ENCODE results near the gene FOXR1. TPM values are rescaled to one million over a fixed set of nuclear protein-coding genes. Genes with fewer than 3 reads are reported as not detected.
A peak's percentile ranks its signal among the peaks of the same experiment; 100 is the strongest.

FOXR1 gene
- total RNA-seq: not detected

- TF ChIP-seq POLR2A (IDR thresholded peaks at IDR 0.05): no peak
- no peak for TF ChIP-seq POLR2AphosphoS5 (IDR thresholded peaks at IDR 0.05)
- no peak for TF ChIP-seq CTCF (IDR thresholded peaks at IDR 0.05)
- no peak for TF ChIP-seq EP300 (IDR thresholded peaks at IDR 0.05)
- Histone ChIP-seq H3K27ac (no peak within 1 kb of the TSS), H3K4me3 (no peak within 1 kb of the TSS), H3K9me3 (no peaks in the 10 kb centered on the region), H3K36me3 (no peaks in the 10 kb centered on the region), H3K4me1 (no peaks in the 10 kb centered on the region), H3K27me3 (peaks cover 8% of the 10 kb centered on the region)
- DNase-seq (ENCODE audit: low spot score in 2 of 2): no peak
- WGBS: 53% methylated on average over 6 of the region's 33 CpGs
Observed at GRCh38 chr11:118971646-118972045, at the start of gene FOXR1. TSS of gene FOXR1 (plus strand) at chr11:118971761. CDS start at chr11:118971932, 171 bp downstream.

DNA sequence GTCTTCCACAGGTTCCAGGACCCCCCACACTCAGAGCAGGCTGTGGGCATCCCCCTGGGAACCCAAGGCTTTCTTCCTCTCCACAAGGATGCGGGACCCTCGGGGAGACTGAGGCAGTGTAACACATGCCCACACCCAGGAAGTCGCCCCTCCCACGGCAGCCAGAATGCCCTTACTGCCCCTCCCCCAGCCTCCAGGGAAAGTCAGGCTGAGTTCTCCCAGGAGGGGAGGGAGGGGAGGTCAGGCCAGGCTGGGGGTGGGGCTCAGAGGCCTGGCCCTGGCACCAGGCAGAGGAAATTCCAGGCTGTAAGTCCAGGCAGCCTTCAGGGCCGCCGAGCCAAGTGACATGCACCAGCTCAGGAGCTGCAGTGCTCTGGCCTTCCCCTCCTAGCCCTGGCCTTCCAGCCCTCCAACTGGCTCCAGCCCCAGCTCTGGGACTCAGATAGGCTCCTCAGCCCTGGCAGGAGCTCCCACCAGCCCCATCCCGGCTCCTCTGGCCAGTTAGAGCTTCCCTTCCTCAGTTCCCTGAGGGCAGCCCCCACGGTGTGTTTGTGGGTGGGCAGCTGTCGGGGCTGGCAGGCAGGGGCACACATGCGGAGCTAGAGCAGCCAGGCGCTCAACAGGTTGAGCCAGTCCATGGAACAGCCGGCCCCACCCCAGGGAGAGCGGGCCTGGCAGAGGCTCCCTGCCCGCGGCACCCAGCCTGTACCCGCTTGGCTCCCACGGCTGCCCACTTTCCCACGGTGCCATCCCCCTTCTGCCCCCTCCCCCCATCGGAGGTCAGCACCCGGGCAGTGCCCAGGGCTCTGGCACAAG lies 49.4 kb upstream of the FOXR1 start:
- Histone ChIP-seq H3K27me3 (no peaks in the 10 kb centered on the region), H3K4me1 (peaks cover 88% of the 10 kb centered on the region), H3K36me3 (no peaks in the 10 kb centered on the region), H3K27ac (peak overlapping the region; percentile 96), H3K4me3 (peak overlapping the region; percentile 93), H3K9me3 (no peaks in the 10 kb centered on the region)
- peak in 2 of 3 donors; percentile 30 to 40 for TF ChIP-seq POLR2AphosphoS5 (IDR thresholded peaks at IDR 0.05)
- TF ChIP-seq POLR2A (IDR thresholded peaks at IDR 0.05): no peak
- peak in 1 of 2 donors; percentile 88 for DNase-seq (ENCODE audit: low spot score in 2 of 2)
- WGBS: no CpG with 5 or more reads among the region's 20 CpGs

GRCh38 chr11:118922745-118923627 lies 48.6 kb upstream of the FOXR1 start:
- peak in 1 of 2 donors; percentile 61 for DNase-seq (ENCODE audit: low spot score in 2 of 2)
- 12% methylated on average over 5 of the region's 9 CpGs for WGBS

DNA sequence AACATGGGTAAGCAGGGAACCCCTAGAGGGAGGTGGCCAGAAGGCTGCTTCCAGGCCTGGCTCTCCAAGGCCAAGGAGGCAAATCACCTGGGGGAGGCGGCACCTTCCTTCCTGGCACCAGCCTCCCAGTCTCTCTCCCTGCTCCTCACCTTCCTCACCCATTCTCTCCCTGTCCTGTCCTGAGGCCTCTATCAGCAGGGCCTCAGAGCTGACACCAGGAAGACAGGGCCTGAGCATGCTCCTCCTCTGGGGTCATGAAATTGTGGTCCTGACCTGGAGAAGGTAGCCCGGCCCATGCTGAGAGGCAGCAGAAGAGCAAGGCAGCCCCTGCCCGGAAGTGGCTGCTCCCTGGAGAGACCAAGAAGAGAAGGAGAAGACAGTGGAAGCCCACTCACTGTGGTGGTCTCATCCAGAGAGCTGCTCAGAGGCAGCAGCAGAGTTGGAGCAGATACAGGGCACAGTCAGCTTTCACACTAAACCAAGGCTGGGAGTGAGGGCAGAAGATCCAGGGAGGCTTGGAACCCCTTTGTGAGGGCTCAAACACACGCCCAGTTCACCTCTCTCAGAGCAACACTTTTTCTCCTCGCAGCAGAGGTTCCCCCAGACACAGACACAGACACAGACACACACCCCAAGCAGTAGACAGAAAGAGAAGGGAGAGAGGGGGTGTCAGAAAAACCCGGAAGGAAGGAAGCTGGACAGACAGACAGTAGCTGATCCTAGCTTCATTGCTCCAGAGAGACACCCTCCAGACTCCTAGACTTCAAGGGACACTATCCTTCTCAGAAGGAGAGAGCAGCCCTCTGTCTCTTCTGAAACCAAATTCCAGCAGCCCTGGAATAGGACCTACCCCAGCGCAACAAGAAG lies 47.6 kb upstream of the FOXR1 start:
- WGBS: 6% methylated on average over 7 of the region's 7 CpGs
- DNase-seq (ENCODE audit: low spot score in 2 of 2): no peak

More at GRCh38 chr11:118922745-118923627, 48.6 kb upstream of the FOXR1 start:
- peak overlapping the region; percentile 96 for H3K27ac ChIP-seq
- peak overlapping the region; percentile 93 for H3K4me3 ChIP-seq
- TF ChIP-seq EP300 (IDR thresholded peaks at IDR 0.05): no peak
- no peak for TF ChIP-seq POLR2AphosphoS5 (IDR thresholded peaks at IDR 0.05)
- no peak for TF ChIP-seq POLR2A (IDR thresholded peaks at IDR 0.05)
- TF ChIP-seq CTCF (IDR thresholded peaks at IDR 0.05): no peak
- peaks cover 88% of the 10 kb centered on the region for H3K4me1 ChIP-seq
- no peaks in the 10 kb centered on the region for H3K9me3 ChIP-seq
- no peaks in the 10 kb centered on the region for H3K36me3 ChIP-seq
- no peaks in the 10 kb centered on the region for H3K27me3 ChIP-seq

More for the DNA sequence above, 47.6 kb upstream of the FOXR1 start:
- Histone ChIP-seq H3K4me1 (peaks cover 82% of the 10 kb centered on the region), H3K27me3 (no peaks in the 10 kb centered on the region), H3K27ac (peak overlapping the region; percentile 96), H3K4me3 (peak overlapping the region; percentile 93), H3K9me3 (no peaks in the 10 kb centered on the region), H3K36me3 (no peaks in the 10 kb centered on the region)
- TF ChIP-seq POLR2A (IDR thresholded peaks at IDR 0.05): no peak
- no peak for TF ChIP-seq CTCF (IDR thresholded peaks at IDR 0.05)
- TF ChIP-seq EP300 (IDR thresholded peaks at IDR 0.05): no peak
- TF ChIP-seq POLR2AphosphoS5 (IDR thresholded peaks at IDR 0.05): no peak

Data from suprapubic skin (tissue), 4 donors.